ENCODE results near the gene RBM26.

Gene RBM26

DNA sequence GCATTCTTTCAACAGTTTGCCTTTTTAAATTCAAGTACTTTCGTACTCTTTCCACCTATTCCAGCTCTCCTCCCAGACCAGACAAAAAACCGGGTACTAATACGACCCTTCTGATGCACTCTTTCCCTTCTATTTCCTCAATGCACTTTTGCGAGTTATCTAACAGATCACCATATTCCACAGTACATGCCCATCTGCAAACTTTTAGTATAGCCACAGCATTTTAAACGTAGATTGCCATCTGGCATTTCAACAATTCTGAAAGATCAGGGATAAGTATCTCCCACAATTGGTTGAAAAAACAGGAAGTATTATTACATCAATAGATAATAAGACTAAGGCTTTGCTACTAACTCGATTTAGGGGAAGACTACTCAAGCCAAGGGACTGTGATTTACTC is 31.5 kb downstream of the RBM26 start:
- no peak for TF ChIP-seq TEAD4 (IDR thresholded peaks at IDR 0.05)
- TF ChIP-seq, protein P1, sequence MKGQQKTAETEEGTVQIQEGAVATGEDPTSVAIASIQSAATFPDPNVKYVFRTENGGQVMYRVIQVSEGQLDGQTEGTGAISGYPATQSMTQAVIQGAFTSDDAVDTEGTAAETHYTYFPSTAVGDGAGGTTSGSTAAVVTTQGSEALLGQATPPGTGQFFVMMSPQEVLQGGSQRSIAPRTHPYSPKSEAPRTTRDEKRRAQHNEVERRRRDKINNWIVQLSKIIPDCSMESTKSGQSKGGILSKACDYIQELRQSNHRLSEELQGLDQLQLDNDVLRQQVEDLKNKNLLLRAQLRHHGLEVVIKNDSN (IDR thresholded peaks at IDR 0.05) = no peak
- no peak for TF ChIP-seq FOXM1 (IDR thresholded peaks at IDR 0.05; ENCODE audit: borderline replicate concordance, low read depth)
- TF ChIP-seq, protein P2, sequence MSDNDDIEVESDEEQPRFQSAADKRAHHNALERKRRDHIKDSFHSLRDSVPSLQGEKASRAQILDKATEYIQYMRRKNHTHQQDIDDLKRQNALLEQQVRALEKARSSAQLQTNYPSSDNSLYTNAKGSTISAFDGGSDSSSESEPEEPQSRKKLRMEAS (IDR thresholded peaks at IDR 0.05) = no peak
- TF ChIP-seq NFIC (IDR thresholded peaks at IDR 0.05) = no peak
- no peak for TF ChIP-seq REST (IDR thresholded peaks at IDR 0.05; ENCODE audit: low read depth)
- TF ChIP-seq CREB1 (IDR thresholded peaks at IDR 0.05; ENCODE audit: low read depth) = no peak
- no peak for TF ChIP-seq YY1 (IDR thresholded peaks at IDR 0.05; ENCODE audit: low read depth)
- TF ChIP-seq RAD21 (IDR thresholded peaks at IDR 0.05; ENCODE audit: low read depth) = no peak

DNA sequence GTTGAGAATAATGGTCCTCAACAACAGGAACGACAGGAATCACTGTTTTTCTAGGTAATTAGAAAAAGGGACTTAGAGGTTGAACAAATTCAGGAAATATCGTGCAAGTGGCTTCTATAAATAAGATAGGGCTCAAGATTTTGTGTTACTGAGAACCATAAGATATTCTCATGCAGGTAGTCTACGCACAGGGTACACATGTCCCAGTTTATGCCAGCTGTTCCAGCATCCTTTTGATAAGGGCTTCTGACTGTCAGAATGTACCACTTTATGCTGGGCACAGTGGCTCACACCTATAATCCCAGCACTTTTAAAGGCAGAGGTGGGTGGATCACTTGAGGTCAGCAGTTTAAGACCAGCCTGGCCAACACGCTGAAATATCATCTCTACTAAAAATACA is 32.1 kb downstream of the RBM26 start:
- no peak for TF ChIP-seq REST (IDR thresholded peaks at IDR 0.05; ENCODE audit: low read depth)
- TF ChIP-seq ZBTB7A (IDR thresholded peaks at IDR 0.05; ENCODE audit: low read depth) = no peak
- no peak for TF ChIP-seq TAF1 (IDR thresholded peaks at IDR 0.05; ENCODE audit: low read depth)
- TF ChIP-seq CEBPB (IDR thresholded peaks at IDR 0.05) = no peak
- TF ChIP-seq TCF12 (IDR thresholded peaks at IDR 0.05; ENCODE audit: low read depth) = no peak
- no peak for TF ChIP-seq CREB1 (IDR thresholded peaks at IDR 0.05; ENCODE audit: low read depth)
- no peak for TF ChIP-seq TEAD4 (IDR thresholded peaks at IDR 0.05)
- no peak for TF ChIP-seq EP300 (IDR thresholded peaks at IDR 0.05; ENCODE audit: borderline replicate concordance)
- TF ChIP-seq EGR1 (IDR thresholded peaks at IDR 0.05) = no peak
- no peak for TF ChIP-seq FOXM1 (IDR thresholded peaks at IDR 0.05; ENCODE audit: borderline replicate concordance, low read depth)
- TF ChIP-seq, protein P1 (IDR thresholded peaks at IDR 0.05) = no peak
- TF ChIP-seq YY1 (IDR thresholded peaks at IDR 0.05; ENCODE audit: low read depth) = no peak
- TF ChIP-seq RAD21 (IDR thresholded peaks at IDR 0.05; ENCODE audit: low read depth) = no peak
- TF ChIP-seq, protein P2 (IDR thresholded peaks at IDR 0.05) = no peak
- no peak for TF ChIP-seq NFIC (IDR thresholded peaks at IDR 0.05)

DNA sequence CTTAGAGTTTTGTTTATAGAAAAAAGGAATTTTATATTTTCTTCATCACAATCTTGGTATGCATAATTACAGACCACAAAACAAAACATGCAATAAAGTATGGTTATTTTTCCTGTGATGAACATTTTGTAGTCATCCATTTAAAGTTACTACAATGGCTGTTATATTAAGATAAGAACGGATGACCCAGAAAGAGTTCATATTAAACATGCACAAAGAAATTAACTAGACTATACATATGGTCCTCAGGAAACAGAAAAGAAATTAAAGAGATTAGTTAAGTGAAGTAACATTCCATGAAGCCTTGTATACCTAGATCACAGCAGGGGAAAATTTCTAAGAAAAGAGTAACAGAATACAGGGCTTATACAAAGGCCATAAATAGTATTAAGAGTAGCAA is 36.8 kb downstream of the RBM26 start:
- TF ChIP-seq REST (IDR thresholded peaks at IDR 0.05; ENCODE audit: low read depth) (no peak), ZBTB7A (IDR thresholded peaks at IDR 0.05; ENCODE audit: low read depth) (no peak), CEBPB (IDR thresholded peaks at IDR 0.05) (no peak), TCF12 (IDR thresholded peaks at IDR 0.05; ENCODE audit: low read depth) (no peak), EP300 (IDR thresholded peaks at IDR 0.05; ENCODE audit: borderline replicate concordance) (no peak), RAD21 (IDR thresholded peaks at IDR 0.05; ENCODE audit: low read depth) (no peak), YY1 (IDR thresholded peaks at IDR 0.05; ENCODE audit: low read depth) (no peak), TAF1 (IDR thresholded peaks at IDR 0.05; ENCODE audit: low read depth) (no peak), EGR1 (IDR thresholded peaks at IDR 0.05) (no peak)
- TF ChIP-seq, protein P2 (IDR thresholded peaks at IDR 0.05) = no peak
- TF ChIP-seq, protein P1 (IDR thresholded peaks at IDR 0.05) = no peak

DNA sequence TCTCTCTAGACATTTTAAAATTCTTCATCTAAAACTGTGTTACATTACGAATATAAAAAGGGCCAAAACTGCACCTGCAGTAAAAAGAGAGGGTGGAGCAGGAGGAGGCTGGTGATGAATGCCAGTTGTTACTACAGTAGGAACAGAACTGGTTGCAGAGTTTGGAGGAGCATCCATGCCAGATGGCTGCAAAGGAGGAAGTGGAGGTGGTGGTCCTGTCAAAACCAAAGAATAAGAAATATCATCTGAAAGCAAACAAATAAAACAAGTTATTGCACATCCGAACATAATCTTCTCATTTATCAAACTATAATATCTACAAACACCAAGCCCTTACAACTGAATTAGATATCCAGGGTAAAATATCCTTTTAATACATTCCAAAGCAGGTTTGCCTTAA is 40.1 kb downstream of the RBM26 start:
- TF ChIP-seq NFIC (IDR thresholded peaks at IDR 0.05) (no peak), EGR1 (IDR thresholded peaks at IDR 0.05) (no peak), CEBPB (IDR thresholded peaks at IDR 0.05) (no peak), TCF12 (IDR thresholded peaks at IDR 0.05; ENCODE audit: low read depth) (no peak), CREB1 (IDR thresholded peaks at IDR 0.05; ENCODE audit: low read depth) (no peak), YY1 (IDR thresholded peaks at IDR 0.05; ENCODE audit: low read depth) (no peak), ZBTB7A (IDR thresholded peaks at IDR 0.05; ENCODE audit: low read depth) (no peak), REST (IDR thresholded peaks at IDR 0.05; ENCODE audit: low read depth) (no peak), FOXM1 (IDR thresholded peaks at IDR 0.05; ENCODE audit: borderline replicate concordance, low read depth) (no peak), TAF1 (IDR thresholded peaks at IDR 0.05; ENCODE audit: low read depth) (no peak), EP300 (IDR thresholded peaks at IDR 0.05; ENCODE audit: borderline replicate concordance) (no peak), RAD21 (IDR thresholded peaks at IDR 0.05; ENCODE audit: low read depth) (no peak)
- TF ChIP-seq, protein P1 (IDR thresholded peaks at IDR 0.05) = no peak
- TF ChIP-seq, protein P2 (IDR thresholded peaks at IDR 0.05) = no peak
